A673 (cell line): ENCODE measurements around the gene XRCC4.

ENCODE experiments used
- CTCF ChIP-seq: fragments of 300-800, 200-600 bp; sonication (generic); conservative IDR thresholded peaks from 2 replicates; pipeline ENCODE4 v1.5.1; 2017; ENCODE audit warnings: low read depth, mild to moderate bottlenecking, antibody characterized with exemption, low read length, moderate library complexity, mixed read lengths
- EZH2 ChIP-seq: fragments of 200-600 bp; sonication (generic); IDR thresholded peaks from 2 replicates; pipeline ENCODE4 v1.6.1; 2017; ENCODE audit warnings: borderline replicate concordance, low read depth, mild to moderate bottlenecking, mixed read lengths, antibody characterized with exemption, low read length; ENCODE audit not compliant: poor library complexity, severe bottlenecking

GRCh38 chr5:83147593-83147992 lies 70.2 kb downstream of the XRCC4 start:
- TF ChIP-seq CTCF (no peak), EZH2 (no peak)
